ENCODE data around the gene F10.

DNA sequence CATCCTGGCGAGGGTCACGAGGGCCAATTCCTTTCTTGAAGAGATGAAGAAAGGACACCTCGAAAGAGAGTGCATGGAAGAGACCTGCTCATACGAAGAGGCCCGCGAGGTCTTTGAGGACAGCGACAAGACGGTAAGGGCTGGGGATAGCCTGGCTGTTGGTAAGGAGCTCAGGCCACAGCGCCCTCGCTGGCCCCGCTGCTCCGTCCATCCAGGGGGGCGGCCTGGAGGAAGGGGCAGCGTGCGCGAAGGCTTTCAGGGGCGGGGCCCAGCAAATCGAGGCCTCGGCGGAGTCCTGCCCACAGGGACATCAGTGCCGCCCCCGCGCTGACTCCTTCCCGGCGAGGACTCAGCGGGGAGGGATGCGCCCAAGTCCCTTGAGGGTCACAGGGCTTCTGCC, 6.9 kb downstream of the F10 start:
- TF ChIP-seq SPI1 (IDR thresholded peaks at IDR 0.05; ENCODE audit: borderline replicate concordance, low read depth, low read length), result no peak
- TF ChIP-seq MNT (conservative IDR thresholded peaks at IDR 0.05), result no peak
- TF ChIP-seq, protein P1, sequence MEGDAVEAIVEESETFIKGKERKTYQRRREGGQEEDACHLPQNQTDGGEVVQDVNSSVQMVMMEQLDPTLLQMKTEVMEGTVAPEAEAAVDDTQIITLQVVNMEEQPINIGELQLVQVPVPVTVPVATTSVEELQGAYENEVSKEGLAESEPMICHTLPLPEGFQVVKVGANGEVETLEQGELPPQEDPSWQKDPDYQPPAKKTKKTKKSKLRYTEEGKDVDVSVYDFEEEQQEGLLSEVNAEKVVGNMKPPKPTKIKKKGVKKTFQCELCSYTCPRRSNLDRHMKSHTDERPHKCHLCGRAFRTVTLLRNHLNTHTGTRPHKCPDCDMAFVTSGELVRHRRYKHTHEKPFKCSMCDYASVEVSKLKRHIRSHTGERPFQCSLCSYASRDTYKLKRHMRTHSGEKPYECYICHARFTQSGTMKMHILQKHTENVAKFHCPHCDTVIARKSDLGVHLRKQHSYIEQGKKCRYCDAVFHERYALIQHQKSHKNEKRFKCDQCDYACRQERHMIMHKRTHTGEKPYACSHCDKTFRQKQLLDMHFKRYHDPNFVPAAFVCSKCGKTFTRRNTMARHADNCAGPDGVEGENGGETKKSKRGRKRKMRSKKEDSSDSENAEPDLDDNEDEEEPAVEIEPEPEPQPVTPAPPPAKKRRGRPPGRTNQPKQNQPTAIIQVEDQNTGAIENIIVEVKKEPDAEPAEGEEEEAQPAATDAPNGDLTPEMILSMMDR (IDR thresholded peaks at IDR 0.05 in 2 of 3, conservative IDR thresholded peaks at IDR 0.05 in 1 of 3; ENCODE audit: insufficient read depth in 2 of 3, low read depth in 1 of 3, low read length in 3 of 3), result no peak
- TF ChIP-seq NR2C2 (CRISPR knock-in tag; IDR thresholded peaks at IDR 0.05), result no peak
- no peak for TF ChIP-seq NR2C2 (tag; IDR thresholded peaks at IDR 0.05)
- TF ChIP-seq PKNOX1 (IDR thresholded peaks at IDR 0.05), result no peak
- TF ChIP-seq, protein P2, sequence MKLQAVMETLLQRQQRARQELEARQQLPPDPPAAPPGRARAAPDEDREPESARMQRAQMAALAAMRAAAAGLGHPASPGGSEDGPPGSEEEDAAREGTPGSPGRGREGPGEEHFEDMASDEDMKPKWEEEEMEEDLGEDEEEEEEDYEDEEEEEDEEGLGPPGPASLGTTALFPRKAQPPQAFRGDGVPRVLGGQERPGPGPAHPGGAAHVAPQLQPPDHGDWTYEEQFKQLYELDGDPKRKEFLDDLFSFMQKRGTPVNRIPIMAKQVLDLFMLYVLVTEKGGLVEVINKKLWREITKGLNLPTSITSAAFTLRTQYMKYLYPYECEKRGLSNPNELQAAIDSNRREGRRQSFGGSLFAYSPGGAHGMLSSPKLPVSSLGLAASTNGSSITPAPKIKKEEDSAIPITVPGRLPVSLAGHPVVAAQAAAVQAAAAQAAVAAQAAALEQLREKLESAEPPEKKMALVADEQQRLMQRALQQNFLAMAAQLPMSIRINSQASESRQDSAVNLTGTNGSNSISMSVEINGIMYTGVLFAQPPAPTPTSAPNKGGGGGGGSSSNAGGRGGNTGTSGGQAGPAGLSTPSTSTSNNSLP (IDR thresholded peaks at IDR 0.05; ENCODE audit: borderline replicate concordance, low read depth, low read length), result no peak
- TF ChIP-seq SMC3 (conservative IDR thresholded peaks at IDR 0.05; ENCODE audit: insufficient read depth, low read depth, low read length), result no peak
- TF ChIP-seq SP1 (CRISPR knock-in tag; IDR thresholded peaks at IDR 0.05), result no peak
- TF ChIP-seq CHCHD3 (CRISPR knock-in tag; IDR thresholded peaks at IDR 0.05), result no peak
- TF ChIP-seq THAP7 (CRISPR knock-in tag; IDR thresholded peaks at IDR 0.05), result no peak
- TF ChIP-seq, protein P3, sequence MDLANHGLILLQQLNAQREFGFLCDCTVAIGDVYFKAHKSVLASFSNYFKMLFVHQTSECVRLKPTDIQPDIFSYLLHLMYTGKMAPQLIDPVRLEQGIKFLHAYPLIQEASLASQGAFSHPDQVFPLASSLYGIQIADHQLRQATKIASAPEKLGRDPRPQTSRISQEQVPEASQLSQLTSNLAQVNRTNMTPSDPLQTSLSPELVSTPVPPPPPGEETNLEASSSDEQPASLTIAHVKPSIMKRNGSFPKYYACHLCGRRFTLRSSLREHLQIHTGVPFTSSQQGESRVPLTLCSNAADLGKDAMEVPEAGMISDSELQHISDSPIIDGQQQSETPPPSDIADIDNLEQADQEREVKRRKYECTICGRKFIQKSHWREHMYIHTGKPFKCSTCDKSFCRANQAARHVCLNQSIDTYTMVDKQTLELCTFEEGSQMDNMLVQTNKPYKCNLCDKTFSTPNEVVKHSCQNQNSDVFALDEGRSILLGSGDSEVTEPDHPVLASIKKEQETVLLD (IDR thresholded peaks at IDR 0.05), result no peak
- no peak for TF ChIP-seq FIP1L1 (IDR thresholded peaks at IDR 0.05; ENCODE audit: low read depth, low read length, poor library complexity, severe bottlenecking)
- no peak for TF ChIP-seq CEBPZ (IDR thresholded peaks at IDR 0.05; ENCODE audit: borderline replicate concordance, low read depth, low read length)
- no peak for TF ChIP-seq DMBX1 (CRISPR knock-in tag; IDR thresholded peaks at IDR 0.05; ENCODE audit: borderline replicate concordance)

Measured in K562 (cell line).